SH-SY5Y (cell line): ENCODE data around the gene PDE4B.

Experiments
- GATA2 ChIP-seq: IDR thresholded peaks from 2 replicates; pipeline ENCODE4 v1.6.1; 2011; ENCODE audit warnings: mild to moderate bottlenecking, low read depth, low read length
- GATA3 ChIP-seq: IDR thresholded peaks from 2 replicates; pipeline ENCODE4 v1.6.1; 2011; ENCODE audit warnings: low read depth, mild to moderate bottlenecking, low read length, moderate library complexity

- TF ChIP-seq GATA2 (no peak), GATA3 (no peak)
These were observed 490.4 kb downstream of the PDE4B start for GRCh38 chr1:66282891-66283621.
